ENCODE data around the gene STK16.

STK16 gene

GRCh38 chr2:219296142-219296541, 50.9 kb downstream of the STK16 start:
- no peak overlapping the region for H3K4me3 ChIP-seq (ENCODE audit: low read depth, low read length)
- no peak for DNase-seq (ENCODE audit: low read depth)

GRCh38 chr2:219296631-219297391, 51.5 kb downstream of the STK16 start:
- no peak overlapping the region for H3K4me3 ChIP-seq (ENCODE audit: low read depth, low read length)
- DNase-seq (ENCODE audit: low read depth): no peak

GRCh38 chr2:219297766-219298456, 52.6 kb downstream of the STK16 start:
- no peak for DNase-seq (ENCODE audit: low read depth)
- H3K4me3 ChIP-seq (ENCODE audit: low read depth, low read length): no peak overlapping the region

- H3K4me3 ChIP-seq (ENCODE audit: low read depth, low read length): no peak overlapping the region
- DNase-seq (ENCODE audit: low read depth): no peak
These were observed 53.6 kb downstream of the STK16 start for GRCh38 chr2:219298759-219299371.

- DNase-seq (ENCODE audit: low read depth): no peak
- H3K4me3 ChIP-seq (ENCODE audit: low read depth, low read length): no peak overlapping the region
These were observed 54.1 kb downstream of the STK16 start for GRCh38 chr2:219299372-219299760.
